ENCODE data around the gene BTBD9. TPM values are rescaled to one million over a fixed set of nuclear protein-coding genes. Genes with fewer than 3 reads are reported as not detected.
A peak's percentile ranks its signal among the peaks of the same experiment; 100 is the strongest.

The BTBD9 gene
- total RNA-seq, 1 experiment from 2014 or later, result 8.9 TPM

DNA sequence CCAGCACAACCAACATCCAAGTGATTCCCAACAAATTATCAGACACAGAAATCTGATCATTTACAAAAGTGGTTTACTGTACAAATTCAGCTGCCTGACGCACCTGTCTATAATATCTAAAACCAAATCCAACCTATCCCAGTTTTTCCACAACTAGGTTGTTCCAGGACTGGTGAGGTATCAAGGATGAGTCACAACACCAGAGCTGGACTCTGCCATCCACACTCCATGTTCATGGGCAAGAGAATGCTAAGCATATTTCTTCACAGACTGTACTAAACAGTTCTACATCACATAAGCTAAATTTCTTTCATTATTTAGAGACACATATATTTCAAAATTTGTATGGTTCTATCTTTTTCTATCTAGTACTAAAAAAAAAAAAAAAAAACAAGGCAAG lies 141.6 kb downstream of the BTBD9 start:
- Mint-ChIP-seq H3K27ac (no peak overlapping the region), H3K4me1 (peaks cover 0 to 6% of the 10 kb centered on the region in 2 experiments; a peak in 3 of 4 replicates), H3K27me3 (ENCODE audit: low read depth) (no peaks in the 10 kb centered on the region), H3K9me3 (no peaks in the 10 kb centered on the region), H3K36me3 (ENCODE audit: insufficient read depth in 1 of 3, low read depth in 3 of 3) (no peaks in the 10 kb centered on the region), H3K4me3 (no peak overlapping the region)
- no peak overlapping the region for H2AK5ac ChIP-seq (ENCODE audit: insufficient read length, low read length)
- H3K56ac ChIP-seq (ENCODE audit: insufficient read length, low read depth, low read length), result no peak overlapping the region
- no peak overlapping the region for H3K4me2 ChIP-seq (ENCODE audit: insufficient read depth, insufficient read length, low read length)
- H4K91ac ChIP-seq (ENCODE audit: insufficient read length, low read depth, low read length), result no peak overlapping the region
- no peak overlapping the region for H3K4ac ChIP-seq (ENCODE audit: low read depth, low read length)
- H3K79me2 ChIP-seq (ENCODE audit: insufficient read depth, low read length), result no peaks in the 10 kb centered on the region
- TF ChIP-seq, protein P1, sequence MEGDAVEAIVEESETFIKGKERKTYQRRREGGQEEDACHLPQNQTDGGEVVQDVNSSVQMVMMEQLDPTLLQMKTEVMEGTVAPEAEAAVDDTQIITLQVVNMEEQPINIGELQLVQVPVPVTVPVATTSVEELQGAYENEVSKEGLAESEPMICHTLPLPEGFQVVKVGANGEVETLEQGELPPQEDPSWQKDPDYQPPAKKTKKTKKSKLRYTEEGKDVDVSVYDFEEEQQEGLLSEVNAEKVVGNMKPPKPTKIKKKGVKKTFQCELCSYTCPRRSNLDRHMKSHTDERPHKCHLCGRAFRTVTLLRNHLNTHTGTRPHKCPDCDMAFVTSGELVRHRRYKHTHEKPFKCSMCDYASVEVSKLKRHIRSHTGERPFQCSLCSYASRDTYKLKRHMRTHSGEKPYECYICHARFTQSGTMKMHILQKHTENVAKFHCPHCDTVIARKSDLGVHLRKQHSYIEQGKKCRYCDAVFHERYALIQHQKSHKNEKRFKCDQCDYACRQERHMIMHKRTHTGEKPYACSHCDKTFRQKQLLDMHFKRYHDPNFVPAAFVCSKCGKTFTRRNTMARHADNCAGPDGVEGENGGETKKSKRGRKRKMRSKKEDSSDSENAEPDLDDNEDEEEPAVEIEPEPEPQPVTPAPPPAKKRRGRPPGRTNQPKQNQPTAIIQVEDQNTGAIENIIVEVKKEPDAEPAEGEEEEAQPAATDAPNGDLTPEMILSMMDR (conservative IDR thresholded peaks at IDR 0.05), result no peak
- no peaks in the 10 kb centered on the region for H3K79me1 ChIP-seq (ENCODE audit: insufficient read depth, low read depth, low read length, poor library complexity, severe bottlenecking)
- WGBS (ENCODE audit: extremely low coverage, insufficient read length, low lambda C conversion rate), result no CpG with 5 or more reads among the region's 1 CpG
- no peak for DNase-seq
- no peak overlapping the region for H3K9ac ChIP-seq (ENCODE audit: extremely low read depth, insufficient read length, low read length)
- no peak overlapping the region for H4K8ac ChIP-seq (replicated peaks; ENCODE audit: insufficient read length, low read depth, low read length)
- H3T11ph ChIP-seq (ENCODE audit: low read length), result no peak overlapping the region
- H3K14ac ChIP-seq (ENCODE audit: insufficient read depth, low read length), result no peak overlapping the region
- no peaks in the 10 kb centered on the region for H3K27me3 ChIP-seq (ENCODE audit: insufficient read depth, low read length)
- no peak overlapping the region for H2BK12ac ChIP-seq (ENCODE audit: insufficient read length, low read depth, low read length)
- H3K23me2 ChIP-seq (ENCODE audit: insufficient read length, low read depth, low read length, poor library complexity, severe bottlenecking), result no peaks in the 10 kb centered on the region
- no peak overlapping the region for H2BK5ac ChIP-seq (ENCODE audit: insufficient read length, low read length)
- no peak overlapping the region for H4K5ac ChIP-seq (ENCODE audit: insufficient read length, low read depth, low read length)
- no peak overlapping the region for H3K18ac ChIP-seq (ENCODE audit: insufficient read length, low read depth, low read length)
- no peaks in the 10 kb centered on the region for H3K9me3 ChIP-seq (ENCODE audit: control insufficient read depth, low read depth, low read length)
- H2AFZ ChIP-seq (ENCODE audit: low read length), result no peak overlapping the region
- no peaks in the 10 kb centered on the region; the same call in 1 of the 2 replicates for H3K4me1 ChIP-seq (ENCODE audit: insufficient read depth, low read length)
- no peak overlapping the region for H2BK120ac ChIP-seq (ENCODE audit: low read depth, low read length, poor library complexity, severe bottlenecking)
- H4K20me1 ChIP-seq (ENCODE audit: control insufficient read depth, insufficient read depth, insufficient read length), result no peaks in the 10 kb centered on the region
- H3K23ac ChIP-seq (ENCODE audit: insufficient read length, low read depth, low read length), result no peak overlapping the region
- no peak overlapping the region for H3K27ac ChIP-seq (ENCODE audit: insufficient read length, low read depth, low read length)
- H2BK20ac ChIP-seq (ENCODE audit: low read depth, low read length, poor library complexity, severe bottlenecking), result peak overlapping the region; percentile 26
- no peak overlapping the region for H2BK15ac ChIP-seq (ENCODE audit: low read depth, low read length)

All from H9 (cell line).